ENCODE results near the gene GRIN1. TPM values are rescaled to one million over a fixed set of nuclear protein-coding genes. Genes with fewer than 3 reads are reported as not detected.

Gene GRIN1
- total RNA-seq, 1 donor from 2014 or later, result 0.17 TPM

DNA sequence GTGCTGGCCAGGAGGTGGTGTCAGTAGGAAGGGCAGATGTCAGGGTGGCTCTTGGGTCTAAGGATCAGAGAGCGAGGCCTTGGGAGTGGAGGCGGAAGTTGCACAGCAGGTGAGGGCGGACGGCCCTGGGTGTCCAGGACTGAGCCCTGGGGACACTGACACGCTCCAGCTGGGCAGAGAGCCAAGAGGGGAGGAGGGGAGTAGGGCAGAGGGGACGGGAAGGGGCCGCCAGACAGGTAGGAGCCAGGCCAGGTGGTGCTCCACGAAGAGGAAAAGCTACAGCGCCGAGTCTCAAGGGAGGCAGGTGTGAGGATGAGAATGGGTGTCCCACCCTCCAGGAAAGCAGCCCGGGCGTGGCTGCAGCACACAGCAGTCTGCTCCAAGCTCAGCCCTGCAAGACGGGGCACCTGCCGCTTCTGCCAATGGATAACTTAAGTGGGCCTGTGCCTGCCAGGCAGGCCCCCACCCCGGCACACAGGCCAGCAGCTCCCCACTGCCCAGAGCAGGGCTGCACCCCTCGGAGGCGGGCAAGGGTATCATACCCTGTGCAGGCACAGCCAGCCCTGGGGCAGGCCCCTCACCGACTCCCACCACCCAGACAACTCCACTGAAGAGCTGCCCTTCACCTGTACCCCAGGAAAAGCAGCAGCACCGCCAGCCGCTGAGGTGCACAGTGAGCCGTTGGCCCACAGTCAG is 56.7 kb downstream of the GRIN1 start:
- no peak for DNase-seq

DNA sequence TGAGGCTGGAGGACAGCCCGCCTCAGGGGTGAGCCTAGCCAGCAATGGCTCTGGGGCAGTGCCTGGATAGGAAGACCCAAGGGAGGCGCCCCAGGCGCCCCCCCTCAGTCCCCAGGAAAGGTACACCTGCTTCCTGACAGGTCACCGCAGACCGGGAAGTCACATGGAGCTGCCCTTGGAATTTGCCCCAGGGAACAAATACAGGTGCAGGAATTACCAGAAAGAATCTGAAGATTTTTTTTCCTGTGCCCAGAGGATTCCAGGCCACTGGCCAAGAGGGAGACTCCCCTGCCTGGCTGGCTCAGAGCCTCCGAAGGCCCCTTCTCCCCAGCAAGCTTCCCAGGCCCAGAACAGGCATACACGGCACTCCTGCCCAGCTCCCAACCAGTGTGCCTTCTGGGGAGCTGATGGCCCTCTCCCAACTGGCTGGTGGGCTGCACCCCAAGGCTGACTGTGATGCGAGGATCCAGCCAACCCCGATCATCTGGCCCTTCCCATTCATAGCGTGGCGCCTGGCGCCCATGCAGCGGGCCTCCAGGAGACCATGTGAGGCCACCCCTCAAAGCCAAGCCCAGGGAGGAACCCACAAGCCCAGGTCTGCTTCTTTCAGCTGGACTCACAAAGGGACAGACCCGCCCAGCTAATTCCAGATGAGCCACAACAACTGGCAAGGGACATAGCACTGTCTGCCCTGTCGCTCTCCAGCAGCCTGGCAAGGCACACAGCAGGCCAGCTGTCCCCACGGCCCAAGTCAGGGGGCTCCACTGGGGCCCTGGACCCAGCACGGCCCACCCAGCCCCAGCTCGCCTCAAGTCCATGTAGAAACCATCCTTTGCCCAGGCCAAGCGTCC is 59.3 kb downstream of the GRIN1 start:
- no peak for DNase-seq

DNA sequence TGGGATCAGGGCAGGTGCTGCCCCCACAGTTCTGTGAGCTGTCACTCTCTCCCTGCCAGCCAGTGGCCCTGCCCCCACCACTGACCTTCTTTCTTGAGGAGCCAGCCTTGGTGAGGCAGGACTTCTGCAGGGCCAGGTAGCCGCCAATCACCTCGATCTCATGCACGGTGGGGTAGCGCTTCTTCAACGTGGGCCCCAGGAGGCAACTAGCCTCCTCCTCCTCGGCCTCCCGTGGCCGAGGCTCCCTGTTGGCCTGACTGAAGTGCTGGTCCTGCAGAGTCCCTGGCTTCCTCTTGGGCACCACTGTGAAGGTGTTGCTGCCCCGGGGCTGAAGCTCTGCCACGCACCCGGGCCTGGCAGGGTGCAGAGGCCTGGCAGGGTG is 59.9 kb downstream of the GRIN1 start:
- DNase-seq, result no peak

DNA sequence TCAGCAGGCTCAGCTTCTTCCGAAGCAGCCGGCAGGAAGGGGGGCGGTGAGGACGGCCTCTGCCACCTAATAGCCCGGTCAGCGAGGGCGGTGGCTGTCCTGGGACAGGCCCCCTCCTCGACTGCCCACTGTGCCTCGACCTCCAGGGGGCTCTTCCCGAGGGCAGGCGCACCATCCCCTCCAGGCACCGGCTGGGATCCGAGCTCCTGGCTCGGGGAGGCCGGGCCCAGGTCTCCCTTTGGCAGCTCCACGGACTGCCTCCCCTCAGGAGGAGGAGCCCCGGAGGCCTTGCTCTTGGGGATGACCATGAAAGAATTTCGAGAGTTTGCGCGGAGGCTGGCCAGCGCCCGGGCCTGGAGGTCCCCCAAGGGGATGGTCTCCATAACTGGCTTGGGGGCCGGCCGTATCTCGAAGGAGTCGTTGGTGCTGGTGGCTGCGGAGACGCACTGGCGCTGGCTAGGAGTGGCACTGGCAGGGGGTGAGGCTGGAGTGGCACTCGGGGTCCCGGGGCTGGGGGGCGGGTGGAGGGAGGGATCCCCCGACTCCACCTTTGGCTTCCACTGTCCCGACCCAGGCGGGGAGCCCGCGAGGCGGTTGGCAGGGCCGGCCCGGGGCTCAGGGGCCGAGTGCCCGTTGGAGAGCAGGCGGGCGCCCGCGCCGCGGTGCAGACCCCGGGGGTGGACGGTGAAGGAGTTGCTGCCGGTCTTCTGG is 60.6 kb downstream of the GRIN1 start:
- no peak for DNase-seq

DNA sequence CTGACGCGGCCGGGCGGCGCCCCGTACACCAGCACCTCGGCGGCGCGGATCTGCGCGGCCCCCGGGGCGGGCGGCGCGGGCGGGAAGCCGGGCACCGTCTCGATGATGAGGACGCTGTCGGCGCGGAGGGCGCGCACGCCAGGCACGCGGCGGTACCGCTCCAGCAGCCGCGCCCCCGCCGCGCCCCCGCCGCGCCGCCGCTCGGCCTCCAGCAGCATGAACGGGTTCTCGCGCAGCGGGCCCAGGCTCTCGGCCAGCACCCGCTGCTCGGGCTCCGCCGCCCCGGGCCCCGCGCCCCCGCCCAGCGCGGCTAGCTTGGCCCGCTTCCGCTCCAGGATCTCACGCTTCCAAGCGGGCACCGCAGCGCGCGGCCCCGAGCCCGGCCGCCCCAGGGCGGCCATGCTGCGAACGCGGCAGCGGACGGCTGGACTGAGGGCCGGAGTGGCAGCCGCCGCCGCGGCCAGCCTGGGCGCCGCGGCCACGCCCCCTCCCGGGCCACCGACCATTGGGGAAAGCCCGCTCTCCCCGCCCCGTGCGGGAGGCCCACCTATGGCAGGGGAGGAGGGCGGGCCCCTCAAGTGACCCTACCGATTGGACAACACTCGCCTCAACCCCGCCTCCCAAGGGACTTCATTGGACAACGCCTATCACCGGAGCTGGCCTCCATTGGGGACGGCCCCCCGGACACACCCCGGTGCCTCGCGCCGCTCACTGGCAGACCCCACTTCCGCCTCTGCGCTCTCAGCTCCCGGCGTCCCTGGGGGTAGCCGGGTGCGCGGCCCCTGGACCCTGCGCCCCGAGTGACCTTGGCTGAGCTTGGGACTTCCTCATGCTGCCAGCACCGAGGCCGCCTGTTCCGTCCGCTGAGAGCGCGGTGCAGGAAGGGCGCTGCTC is 61.6 kb downstream of the GRIN1 start, which contains the start of gene TPRN:
Gene TPRN, minus strand, starts transcription at position 431 of the 894 bp plus-strand sequence. Its CDS starts 30 bp downstream, at position 401.
- DNase-seq, result peak; percentile 99

DNA sequence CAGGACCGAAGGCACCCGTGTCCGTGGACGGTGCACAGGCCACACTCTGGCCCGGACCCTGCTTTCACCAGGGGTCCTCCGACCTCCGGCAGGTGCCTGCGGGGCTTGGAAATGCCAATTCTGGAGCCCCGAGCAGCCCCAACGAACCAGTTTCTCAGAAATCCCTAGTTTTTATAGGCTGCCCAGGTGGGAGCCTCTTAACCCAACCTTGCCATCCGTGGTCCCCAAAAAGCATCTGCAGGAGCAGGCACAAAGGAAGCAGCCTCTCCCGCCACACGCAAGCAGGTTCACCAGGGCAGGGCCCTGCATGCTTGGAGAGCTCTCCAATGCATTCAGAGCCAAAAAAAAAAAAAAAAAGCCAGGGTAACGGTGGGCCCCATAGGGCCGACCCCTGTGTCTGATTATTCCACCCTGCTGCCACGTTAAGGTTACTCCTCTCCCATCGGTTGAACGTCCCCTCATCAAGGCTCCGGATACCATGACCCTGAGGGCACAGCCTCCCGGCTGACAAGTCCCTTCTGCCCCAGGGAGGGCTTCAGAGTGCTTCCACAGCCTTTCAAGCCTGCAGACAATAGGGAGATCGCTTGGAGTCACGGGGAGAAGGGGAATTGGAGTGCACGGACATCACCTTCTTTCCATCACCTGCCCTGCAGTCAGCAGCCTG is 62.4 kb downstream of the GRIN1 start:
- DNase-seq, result no peak

DNA sequence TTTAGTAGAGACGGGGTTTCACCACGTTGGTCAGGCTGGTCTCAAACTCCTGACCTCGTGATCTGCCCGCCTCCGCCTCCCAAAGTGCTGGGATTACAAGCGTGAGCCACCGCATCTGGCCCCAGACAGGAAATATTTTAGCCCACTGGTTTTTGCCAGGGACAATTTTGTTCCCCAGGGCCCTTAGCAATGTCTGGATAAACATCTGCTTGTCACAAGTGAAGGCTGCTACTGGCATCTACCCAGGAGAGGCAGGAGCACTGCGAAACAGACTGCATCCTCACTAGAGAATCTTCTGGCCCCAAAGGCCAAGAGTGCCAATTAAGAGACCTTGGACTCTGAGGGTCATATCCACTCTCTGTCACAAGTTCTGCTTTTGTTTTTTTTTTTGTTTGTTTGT is 64.0 kb downstream of the GRIN1 start:
- DNase-seq, result no peak

DNA sequence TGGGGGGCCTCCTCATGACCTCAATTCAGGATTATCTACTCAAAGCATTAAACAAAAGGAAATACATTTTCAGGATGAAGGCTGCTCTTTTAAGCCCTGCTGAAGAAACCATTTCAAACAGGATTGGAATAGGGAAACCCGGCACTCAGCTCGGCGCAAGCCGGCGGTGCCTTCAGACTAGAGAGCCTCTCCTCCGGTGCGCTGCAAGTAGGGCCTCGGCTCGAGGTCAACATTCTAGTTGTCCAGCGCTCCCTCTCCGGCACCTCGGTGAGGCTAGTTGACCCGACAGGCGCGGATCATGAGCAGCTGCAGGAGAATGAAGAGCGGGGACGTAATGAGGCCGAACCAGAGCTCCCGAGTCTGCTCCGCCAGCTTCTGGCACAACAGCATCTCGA is 65.8 kb downstream of the GRIN1 start:
- no peak for DNase-seq

DNA sequence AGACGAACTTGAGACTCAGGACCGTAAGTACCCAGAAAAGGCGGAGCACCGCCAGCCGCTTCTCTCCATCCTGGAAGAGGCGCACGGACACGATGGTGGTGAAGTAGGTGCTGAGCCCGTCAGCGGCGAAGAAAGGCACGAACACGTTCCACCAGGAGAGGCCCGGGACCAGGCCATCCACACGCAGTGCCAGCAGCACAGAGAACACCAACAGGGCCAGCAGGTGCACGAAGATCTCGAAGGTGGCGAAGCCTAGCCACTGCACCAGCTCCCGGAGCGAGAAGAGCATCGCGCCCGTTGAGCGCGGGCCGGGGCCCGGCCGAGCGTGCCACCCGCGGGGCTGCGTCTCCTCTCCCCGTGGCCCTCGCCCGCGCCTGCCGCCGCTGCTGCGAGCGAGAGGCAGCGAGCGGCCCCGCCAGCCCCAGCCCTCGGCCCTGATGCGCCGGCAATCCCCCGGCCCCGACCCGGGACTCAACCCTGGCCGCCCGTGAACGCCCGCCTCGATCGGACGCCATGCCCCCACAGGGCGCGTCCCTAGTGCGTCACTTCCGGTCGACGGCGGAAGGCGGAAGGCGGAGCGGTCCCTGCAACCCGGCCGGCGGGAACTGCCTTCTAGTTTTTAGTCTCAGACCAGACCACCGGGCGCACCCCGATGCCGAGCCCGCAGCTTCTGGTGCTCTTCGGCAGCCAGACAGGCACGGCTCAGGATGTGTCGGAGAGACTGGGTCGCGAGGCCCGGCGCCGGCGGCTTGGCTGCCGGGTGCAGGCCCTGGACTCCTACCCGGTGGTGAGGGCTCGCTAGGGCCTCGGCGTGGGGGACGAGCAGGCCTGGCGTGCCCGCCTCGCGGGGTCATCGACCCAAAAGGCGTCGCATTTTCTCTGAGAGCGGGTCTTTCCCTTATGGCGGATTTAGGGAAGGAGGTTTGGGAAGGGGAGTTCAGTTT is 66.4 kb downstream of the GRIN1 start, which contains the start of the genes NDOR1 and TMEM203:
Gene NDOR1, plus strand, starts transcription at position 575 of the 944 bp plus-strand sequence. Its CDS starts 78 bp downstream, at position 653.
Gene TMEM203, minus strand, starts transcription at position 523 of the 944 bp plus-strand sequence. Its CDS starts 234 bp downstream, at position 289.
- peak; percentile 91 for DNase-seq

DNA sequence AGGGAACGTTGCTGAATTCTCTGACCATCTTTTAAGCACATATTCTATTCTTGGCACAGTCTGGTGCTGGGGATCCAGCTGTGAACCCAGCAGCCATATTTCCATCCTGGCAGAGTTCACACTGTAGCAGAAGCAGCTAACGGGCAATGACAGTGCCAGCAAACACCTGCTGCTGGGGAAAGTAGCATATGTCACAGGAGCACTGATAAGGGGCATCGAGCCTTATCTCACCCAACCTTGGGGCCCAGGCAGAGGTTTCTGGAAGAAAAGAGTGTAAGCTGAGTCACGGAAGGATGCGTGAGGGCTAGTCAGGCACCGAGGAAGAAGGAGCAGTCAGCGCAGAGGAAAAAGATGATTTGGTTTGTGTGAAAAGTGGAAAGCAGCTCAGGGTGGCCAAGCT is 67.6 kb downstream of the GRIN1 start:
- DNase-seq, result no peak

DNA sequence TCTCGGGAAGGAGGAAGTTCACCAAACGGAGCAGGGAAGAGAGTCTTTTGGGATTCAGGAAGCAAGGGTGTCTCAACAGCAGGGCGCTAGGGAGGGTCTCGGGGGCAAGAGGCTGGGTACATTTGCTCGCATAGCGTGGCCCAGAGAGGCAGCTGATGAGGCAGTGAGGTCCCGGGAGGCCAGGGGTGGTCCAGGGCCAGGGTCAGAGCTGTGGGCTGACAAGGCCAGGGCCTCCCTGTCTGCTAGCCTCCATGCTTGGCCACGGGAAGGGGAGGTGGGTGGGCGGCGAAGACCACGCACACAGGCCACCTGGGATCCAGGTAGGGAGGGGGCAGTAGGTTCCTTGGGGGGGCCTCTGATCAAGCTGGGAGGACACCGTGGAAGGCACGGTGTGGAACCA is 72.6 kb downstream of the GRIN1 start:
- no peak for DNase-seq

DNA sequence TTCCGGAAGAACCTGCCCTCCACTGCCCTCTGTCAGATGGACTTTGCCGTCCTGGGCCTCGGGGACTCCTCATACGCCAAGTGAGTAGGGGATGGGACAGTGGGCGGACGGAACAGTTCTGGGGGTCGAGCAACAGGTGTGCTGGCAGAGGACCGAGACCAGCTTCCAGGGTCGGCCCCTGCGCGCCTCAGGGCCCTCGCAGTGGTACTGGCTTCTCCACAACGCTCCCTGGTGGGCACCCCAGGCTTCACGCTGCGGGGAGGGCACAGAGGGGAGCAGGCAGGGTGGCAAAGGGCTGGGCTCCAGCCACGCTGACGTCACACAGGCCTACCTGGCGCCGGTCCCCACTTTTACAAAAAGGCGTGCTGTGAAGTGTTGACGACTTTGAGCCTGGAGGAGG is 73.6 kb downstream of the GRIN1 start:
- DNase-seq, result no peak

DNA sequence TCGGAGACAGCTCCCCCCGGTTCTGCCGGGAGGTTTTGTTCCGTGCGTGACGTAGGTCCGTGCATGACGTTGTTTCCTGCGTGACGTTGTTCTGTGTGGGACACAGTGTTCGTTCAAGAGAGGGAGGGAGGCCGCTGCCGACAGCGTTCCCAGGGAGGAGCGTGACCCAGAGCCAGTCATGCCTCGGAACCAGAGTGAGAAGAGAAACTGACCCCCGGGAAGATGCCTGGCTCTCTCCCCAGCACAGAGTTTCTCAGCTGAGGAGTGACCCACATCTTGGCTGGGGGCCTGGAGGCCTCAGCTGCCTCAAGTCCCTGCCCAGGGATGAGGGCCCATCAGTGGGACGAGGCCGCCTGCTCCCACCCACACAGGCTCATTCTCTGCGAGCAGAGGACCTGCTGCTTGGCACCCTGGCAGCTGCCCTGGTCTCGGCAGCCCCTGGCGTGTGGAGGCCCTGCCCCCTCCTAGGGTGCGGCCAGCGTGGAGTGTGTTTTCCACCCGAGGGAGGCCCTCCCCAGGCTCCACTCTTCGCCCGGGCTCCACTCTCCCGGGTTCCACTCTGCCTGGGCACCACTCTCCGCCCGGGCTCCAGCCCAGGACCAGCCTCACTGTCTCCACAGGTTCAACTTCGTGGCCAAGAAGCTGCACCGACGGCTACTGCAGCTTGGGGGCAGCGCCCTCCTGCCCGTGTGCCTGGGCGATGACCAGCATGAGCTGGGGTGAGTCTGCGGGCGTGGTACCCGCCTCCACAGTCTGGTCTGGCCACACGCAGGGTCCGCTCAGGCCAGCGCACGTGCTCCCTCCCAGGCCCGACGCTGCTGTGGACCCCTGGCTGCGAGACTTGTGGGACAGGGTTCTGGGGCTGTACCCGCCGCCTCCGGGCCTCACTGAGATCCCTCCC is 74.5 kb downstream of the GRIN1 start:
- DNase-seq, result no peak

DNA sequence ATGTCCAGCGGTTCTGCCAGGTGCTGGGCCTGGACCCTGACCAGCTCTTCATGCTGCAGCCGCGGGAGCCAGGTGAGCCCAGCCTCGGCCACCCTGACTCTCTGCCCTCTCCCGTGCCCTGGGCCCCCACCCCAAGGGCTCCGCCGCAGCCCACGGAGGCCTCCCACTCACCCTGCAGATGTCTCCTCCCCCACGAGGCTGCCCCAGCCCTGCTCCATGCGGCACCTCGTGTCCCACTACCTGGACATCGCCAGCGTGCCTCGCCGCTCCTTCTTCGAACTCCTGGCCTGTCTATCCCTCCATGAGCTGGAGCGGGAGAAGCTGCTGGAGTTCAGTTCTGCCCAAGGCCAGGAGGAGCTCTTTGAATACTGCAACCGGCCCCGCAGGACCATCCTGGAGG is 75.7 kb downstream of the GRIN1 start:
- DNase-seq, result no peak

DNA sequence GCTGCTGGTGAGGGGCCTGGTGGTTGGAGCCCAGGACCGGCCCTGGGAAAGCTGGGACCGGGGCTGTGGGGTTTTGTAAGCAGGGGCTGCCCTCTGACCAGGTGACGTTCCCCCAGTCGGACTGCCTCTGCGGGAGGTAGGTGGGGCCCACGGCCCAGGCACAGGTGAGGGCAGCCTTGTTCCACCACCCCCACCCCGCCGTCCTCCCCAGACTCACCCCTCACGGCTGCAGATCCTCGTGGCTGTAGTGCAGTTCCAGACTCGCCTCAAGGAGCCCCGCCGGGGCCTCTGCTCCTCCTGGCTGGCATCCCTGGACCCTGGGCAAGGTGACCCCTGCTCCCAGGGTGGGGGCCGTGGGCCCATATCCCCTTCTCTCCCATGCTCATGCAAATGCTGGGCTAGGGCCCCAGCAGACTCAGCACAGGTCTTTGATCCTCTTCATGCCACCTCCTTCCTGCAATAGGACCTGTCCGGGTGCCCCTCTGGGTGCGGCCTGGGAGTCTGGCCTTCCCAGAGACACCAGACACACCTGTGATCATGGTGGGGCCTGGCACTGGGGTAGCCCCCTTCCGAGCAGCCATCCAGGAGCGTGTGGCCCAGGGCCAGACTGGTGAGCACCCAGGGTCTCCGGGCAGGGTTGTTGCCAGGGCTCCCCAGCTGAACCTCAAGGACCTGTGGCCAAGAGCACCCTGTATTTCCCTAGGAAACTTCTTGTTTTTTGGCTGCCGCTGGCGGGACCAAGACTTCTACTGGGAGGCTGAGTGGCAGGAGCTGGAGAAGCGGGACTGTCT is 76.4 kb downstream of the GRIN1 start:
- no peak for DNase-seq

DNA sequence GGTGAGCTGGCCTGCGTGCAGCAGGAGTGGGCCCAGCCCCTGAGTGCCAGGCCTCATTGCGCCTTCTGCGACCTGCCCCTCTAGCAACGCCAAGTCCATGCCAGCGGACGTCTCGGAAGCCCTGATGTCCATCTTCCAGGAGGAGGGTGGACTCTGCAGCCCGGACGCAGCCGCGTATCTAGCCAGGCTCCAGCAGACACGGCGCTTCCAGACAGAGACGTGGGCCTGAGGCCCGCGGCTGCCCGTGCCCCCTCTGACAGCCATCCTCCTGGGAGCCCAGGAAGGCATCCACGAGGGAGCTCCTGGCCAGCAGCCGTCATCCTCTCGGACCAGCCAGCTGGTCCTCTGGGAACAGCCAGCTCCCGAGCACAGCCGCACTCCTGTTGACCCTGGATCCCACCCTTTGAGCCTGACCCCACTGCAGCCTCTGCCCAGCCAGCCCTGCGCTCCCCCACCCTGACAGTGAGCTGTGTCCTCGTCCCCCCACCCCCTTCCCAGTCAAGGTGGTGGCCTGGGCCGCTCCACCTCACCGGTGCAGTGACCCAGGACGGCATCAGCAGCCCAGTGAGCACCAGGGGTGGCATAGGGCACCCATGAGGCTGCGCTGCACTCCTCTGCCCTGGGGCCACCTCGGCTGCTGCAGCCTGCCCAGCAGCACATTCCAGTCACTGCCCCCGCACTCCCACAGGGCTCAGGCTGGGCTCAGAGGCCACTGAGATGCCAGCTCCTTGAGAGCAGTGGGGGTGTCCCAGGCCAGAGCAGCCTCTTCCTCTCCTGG is 77.4 kb downstream of the GRIN1 start:
- DNase-seq, result no peak

Measured in dermis blood vessel endothelial cell (primary cell).